K562 (cell line): Measurements from ENCODE around the gene APEX1. TPM values are rescaled to one million over a fixed set of nuclear protein-coding genes. Genes with fewer than 3 reads are reported as not detected.
A peak's percentile ranks its signal among the peaks of the same experiment; 100 is the strongest.

Experiments
- ATAC-seq: fragments of 200-7000 bp; cut with Tn5 transposase; 3 replicates; pipeline ENCODE4 v1.9.1; 2020; ENCODE audit warnings: moderate library complexity
- BruUV-seq: library from RNA; stranded (reverse); fragments of 400-500 nt; replicated peaks from 2 replicates; lab custom pipeline; 2021; lab: Mats Ljungman, UMichigan
- CTCF ChIA-PET: fragments of 300-600 bp; formaldehyde crosslinking; extraction: SDS; loops from one replicate; lab custom pipeline; 2021; ENCODE audit warnings: low intra/inter-chr PET ratio; lab: Yijun Ruan, JAX
- POLR2A ChIA-PET: fragments of 300-600, 350-650 bp; sonication (Branson Sonifier 250); formaldehyde crosslinking; extraction: SDS; loops from one replicate; lab custom pipeline; 2021; ENCODE audit warnings: antibody characterized with exemption, inconsistent platforms; lab: Yijun Ruan, JAX
- DNase-seq, 4 experiments: peaks; one replicate each; pipeline versions ENCODE4 v3.0.0 to v3.0.0-alpha.2; 2011 to 2018; ENCODE audit warnings: low spot score in 3 of 4, mixed read lengths in 3 of 4; ENCODE audit errors: extremely low read depth in 1 of 4
- FAIRE-seq: peaks from 2 replicates; lab custom pipeline; 2011; peaks lifted over from hg19 to GRCh38; lab: Jason Lieb, UNC
- H2AFZ ChIP-seq: 2 replicates; pipeline ENCODE4 v1.6.0; 2011; ENCODE audit warnings: low read depth, low read length, control low read depth, inconsistent platforms
- H3K27ac ChIP-seq: fragments of 200-600 bp; 3 replicates; pipeline ENCODE4 v1.8.0; 2011; ENCODE audit warnings: low read depth, mild to moderate bottlenecking, control low read depth, inconsistent platforms, low read length, moderate library complexity, mixed read lengths; ENCODE audit errors: extremely low read depth
- H3K27me3 ChIP-seq, 2 experiments: fragments of 300-600 bp in 1 of 2; 2 replicates in 1 of 2; 3 replicates in 1 of 2; pipeline versions ENCODE4 v1.6.0 to v1.8.0; 2011; ENCODE audit warnings: inconsistent platforms in 2 of 2, low read length in 2 of 2, mild to moderate bottlenecking in 1 of 2, mixed read lengths in 1 of 2, moderate library complexity in 1 of 2; ENCODE audit not compliant: control insufficient read depth in 2 of 2, insufficient read depth in 2 of 2
- H3K36me3 ChIP-seq: fragments of 300-600 bp; 3 replicates; pipeline ENCODE4 v1.8.0; 2011; ENCODE audit warnings: mild to moderate bottlenecking, low read length, inconsistent platforms; ENCODE audit not compliant: control insufficient read depth, insufficient read depth
- H3K4me1 ChIP-seq, 2 experiments: fragments of 200-600 bp in 1 of 2; replicated peaks in 1 of 2; 2 replicates in 1 of 2; 3 replicates in 1 of 2; pipeline versions ENCODE4 v1.5.1 to v1.8.0; 2011; ENCODE audit warnings: inconsistent platforms in 2 of 2, low read length in 2 of 2, mild to moderate bottlenecking in 1 of 2, mixed read lengths in 1 of 2, moderate library complexity in 1 of 2; ENCODE audit not compliant: control insufficient read depth in 2 of 2, insufficient read depth in 2 of 2
- H3K4me2 ChIP-seq: 2 replicates; pipeline ENCODE4 v1.6.1; 2011; ENCODE audit warnings: low read length, control low read depth, inconsistent platforms, mixed read lengths; ENCODE audit not compliant: insufficient read depth
- H3K4me3 ChIP-seq: fragments of 200-600 bp; sonication (generic), shearing (Covaris generic); 2 replicates; pipeline ENCODE4 v1.5.1; 2016; ENCODE audit warnings: control low read depth, inconsistent platforms
- H3K79me2 ChIP-seq: fragments of 200-600 bp; 3 replicates; pipeline ENCODE4 v1.8.0; 2011; ENCODE audit warnings: low read length, inconsistent platforms; ENCODE audit not compliant: control insufficient read depth, insufficient read depth
- H3K9ac ChIP-seq, 2 experiments: 2 replicates each; pipeline versions ENCODE4 v1.6.0 to v1.6.1; 2011; ENCODE audit warnings: low read depth in 2 of 2, low read length in 2 of 2, control low read depth in 1 of 2, inconsistent platforms in 1 of 2, mild to moderate bottlenecking in 1 of 2, mixed read lengths in 1 of 2; ENCODE audit not compliant: insufficient read depth in 1 of 2
- H3K9me1 ChIP-seq: one replicate; pipeline ENCODE4 v1.6.0; 2011; ENCODE audit warnings: inconsistent platforms, mild to moderate bottlenecking, low read length, moderate library complexity; ENCODE audit not compliant: control insufficient read depth, insufficient read depth
- H3K9me3 ChIP-seq: replicated peaks from 2 replicates; pipeline ENCODE4 v1.5.1; 2011; ENCODE audit warnings: low read depth, low read length, inconsistent platforms; ENCODE audit not compliant: control insufficient read depth, insufficient read depth
- H4K20me1 ChIP-seq: replicated peaks from 2 replicates; pipeline ENCODE4 v1.6.1; 2011; ENCODE audit warnings: low read length, inconsistent platforms, mixed read lengths; ENCODE audit not compliant: control insufficient read depth, insufficient read depth
- CEBPB ChIP-seq: fragments of 450-650 bp; IDR thresholded peaks from 2 replicates; pipeline ENCODE4 v1.6.1; 2016; ENCODE audit warnings: missing genetic modification characterization, missing compliant biosample characterization
- SAP30 ChIP-seq: fragments of 200-600 bp; sonication (generic); IDR thresholded peaks from 2 replicates; pipeline ENCODE4 v1.6.1; 2012; ENCODE audit warnings: borderline replicate concordance, low read depth, mild to moderate bottlenecking, moderate library complexity, low read length, control low read depth, inconsistent platforms; ENCODE audit not compliant: insufficient read depth, poor library complexity, severe bottlenecking
- SRSF1 ChIP-seq: fragments of 200-400 bp; formaldehyde crosslinking; IDR thresholded peaks from 2 replicates; pipeline ENCODE4 v1.6.1; 2017; ENCODE audit warnings: mild to moderate bottlenecking, low read depth, low read length, moderate library complexity
- ZBTB11 ChIP-seq, 3 experiments: fragments of 200-800 bp in 1 of 3; fragments of 250-450 bp in 1 of 3; fragments of 450-650 bp in 1 of 3; sonication (Bioruptor Pico) in 1 of 3; sonication (Bioruptor generic) in 1 of 3; formaldehyde crosslinking in 1 of 3; IDR thresholded peaks; 2 replicates each; pipeline versions ENCODE4 v1.6.1 to v1.8.0; 2016 to 2022; ENCODE audit warnings: mild to moderate bottlenecking in 2 of 3, missing genetic modification characterization in 2 of 3, missing compliant biosample characterization in 1 of 3, moderate library complexity in 1 of 3
- ZNF23 ChIP-seq: fragments of 250-450 bp; sonication (Bioruptor Pico); IDR thresholded peaks from 2 replicates; pipeline ENCODE4 v1.4.0; 2020; ENCODE audit warnings: mild to moderate bottlenecking
- WGBS: fragments of 100-300 bp; shearing (Covaris generic); methylation state at CpG from one replicate; pipeline ENCODE4 v1.1.6; 2016; ENCODE audit warnings: low coverage, mixed read lengths; ENCODE audit not compliant: insufficient coverage; ENCODE audit errors: missing lambda C conversion rate; 5-methylcytosine and 5-hydroxymethylcytosine counted together
- in situ Hi-C: fragments of 300-500 bp; cut with MboI; formaldehyde crosslinking; loops from 4 replicates; pipeline ENCODE4 v1.15.0; 2018; ENCODE audit warnings: inconsistent platforms, mixed read lengths
- intact Hi-C: fragments of 100-400 bp; cut with micrococcal nuclease; formaldehyde crosslinking; loops from 2 replicates; pipeline ENCODE4 v1.14.2; 2022
- polyA plus RNA-seq, 8 experiments: library from polyadenylated mRNA; depleted of rRNA in 4 of 8; stranded (reverse) in 5 of 8; unstranded in 3 of 8; fragments of >200 nt; fragmentation: Nextera tagmentation in 2 of 8; fragmentation: Illumina TruSeq in 1 of 8; extraction: Ambion mirVana in 2 of 8; extraction: Trizol in 1 of 8; gene quantifications; 2 replicates each; pipeline versions ENCODE4 v1.2.1 to v1.2.3, GENCODE V29; 2011 to 2014; ENCODE audit warnings: inconsistent platforms in 1 of 8, missing spikeins in 1 of 8
- total RNA-seq, 7 experiments: library from RNA; depleted of rRNA in 6 of 7; stranded (reverse); fragments of >200 nt in 6 of 7; fragmentation: Illumina TruSeq in 2 of 7; extraction: Trizol in 2 of 7; gene quantifications; 2 replicates each; pipeline versions ENCODE4 v1.2.1 to v1.2.3, GENCODE V29; 2011 to 2021; ENCODE audit warnings: low replicate concordance in 1 of 7

The APEX1 gene
- total and polyA plus RNA-seq, 9 of the 15 experiments (the other 6 are each of a cell fraction or from before 2014, with no cell fraction given): 50.2 to 274 (median 158) TPM

- Histone ChIP-seq H3K4me3 (peak overlapping the region; percentile 82), H3K27me3 (no peaks in the 10 kb centered on the region), H3K9me3 (no peaks in the 10 kb centered on the region), H3K4me1 (peaks cover 5 to 15% of the 10 kb centered on the region in 2 experiments; a peak in 3 of 5 replicates), H4K20me1 (peaks cover 6% of the 10 kb centered on the region; the same call in 1 of the 2 replicates), H3K9me1 (no peaks in the 10 kb centered on the region), H3K4me2 (peak overlapping the region; percentile 91), H2AFZ (peak overlapping the region; percentile 83), H3K36me3 (peaks cover 41% of the 10 kb centered on the region), H3K27ac (peak overlapping the region; percentile 76), H3K9ac (peak overlapping the region; percentile 93 to 99), H3K79me2 (peaks cover 46% of the 10 kb centered on the region)
- intact Hi-C loops (no loop called here), in situ Hi-C loops (no loop called here)
- 2% methylated on average over 12 of the region's 12 CpGs for WGBS
- FAIRE-seq (peak; percentile 84), DNase-seq (peak in 2 of 4 experiments; percentile 36 to 48), ATAC-seq (peak; percentile 61)
- ChIA-PET CTCF (no interaction called here), POLR2A (interaction anchor here (0.6 to 5.0 kb wide), 18 partner anchors 8 to 143 kb away, joined by 3 to 36 read pairs (median 4); partner anchors contain the start of genes APEX1, OSGEP, PARP2 and PIP4P1)
- no TSS peak for BruUV-seq
- TF ChIP-seq CEBPB (tag): peak; percentile 98
- no peak for TF ChIP-seq ZNF23 (CRISPR knock-in tag)
- TF ChIP-seq ZBTB11 (CRISPR knock-in tag; IDR thresholded peaks at IDR 0.05): peak in 1 of 3 experiments; percentile 18; a peak in 1 of 6 replicates
- TF ChIP-seq SAP30: peak; percentile 4
- no peak for TF ChIP-seq SRSF1
These were observed 15.0 kb downstream of the APEX1 start for GRCh38 chr14:20469890-20470602.
